ENCODE measurements around the gene GBGT1. TPM values are rescaled to one million over a fixed set of nuclear protein-coding genes. Genes with fewer than 3 reads are reported as not detected.

GBGT1 gene
- total RNA-seq, 2 donors from 2014 or later, result 15.5 to 16.8 TPM

DNA sequence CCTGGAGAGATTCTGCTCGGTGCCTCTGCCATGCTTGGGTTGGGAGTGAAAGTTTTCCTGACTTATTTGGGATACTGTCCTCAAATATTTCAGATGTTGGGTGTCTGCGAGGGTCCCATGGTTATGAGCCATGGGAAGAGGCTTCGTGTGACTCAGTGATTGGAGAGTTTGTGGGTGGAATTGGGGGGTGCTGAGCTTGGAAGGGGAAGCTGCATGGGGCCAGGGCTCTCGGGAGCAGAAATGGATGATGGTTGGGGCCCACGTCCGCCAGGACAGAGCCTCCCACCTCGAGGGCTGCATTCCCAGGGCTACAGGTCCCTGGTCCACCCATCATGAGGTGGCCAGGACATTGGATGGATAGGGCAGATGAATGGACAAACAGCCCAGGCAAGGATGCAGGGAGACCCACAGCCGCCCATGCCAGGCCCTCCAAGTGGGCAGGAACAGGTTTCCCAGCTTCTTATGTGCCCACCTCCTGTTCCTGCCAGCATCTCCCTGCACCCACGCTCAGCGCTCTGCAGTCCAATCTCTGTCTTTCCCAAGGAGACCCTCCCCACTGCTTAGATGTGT lies 39.9 kb upstream of the GBGT1 start:
- no peaks in the 10 kb centered on the region for H3K27me3 ChIP-seq
- H3K27ac ChIP-seq, result no peak overlapping the region
- H3K36me3 ChIP-seq, result no peaks in the 10 kb centered on the region
- TF ChIP-seq CTCF (IDR thresholded peaks at IDR 0.05), result no peak
- no peak for DNase-seq (ENCODE audit: low spot score)
- H3K9me3 ChIP-seq, result no peaks in the 10 kb centered on the region
- H3K4me1 ChIP-seq, result no peaks in the 10 kb centered on the region
- no peak overlapping the region for H3K4me3 ChIP-seq

- H3K36me3 ChIP-seq, result no peaks in the 10 kb centered on the region
- H3K27me3 ChIP-seq, result no peaks in the 10 kb centered on the region
- peak; percentile 11 for DNase-seq (ENCODE audit: low spot score)
- no peaks in the 10 kb centered on the region for H3K4me1 ChIP-seq
- no peaks in the 10 kb centered on the region for H3K9me3 ChIP-seq
- H3K27ac ChIP-seq, result no peak overlapping the region
- no peak for TF ChIP-seq CTCF (IDR thresholded peaks at IDR 0.05)
- no peak overlapping the region for H3K4me3 ChIP-seq
Observed at GRCh38 chr9:133202688-133203453, 39.2 kb upstream of the GBGT1 start.

GRCh38 chr9:133202145-133202513 lies 38.4 kb upstream of the GBGT1 start:
- H3K36me3 ChIP-seq, result no peaks in the 10 kb centered on the region
- no peak overlapping the region for H3K4me3 ChIP-seq
- no peaks in the 10 kb centered on the region for H3K27me3 ChIP-seq
- DNase-seq (ENCODE audit: low spot score), result no peak
- no peaks in the 10 kb centered on the region for H3K9me3 ChIP-seq
- no peak for TF ChIP-seq CTCF (IDR thresholded peaks at IDR 0.05)
- no peak overlapping the region for H3K27ac ChIP-seq
- no peaks in the 10 kb centered on the region for H3K4me1 ChIP-seq

GRCh38 chr9:133201424-133202144 lies 37.9 kb upstream of the GBGT1 start:
- Histone ChIP-seq H3K36me3 (no peaks in the 10 kb centered on the region), H3K4me3 (no peak overlapping the region), H3K27ac (no peak overlapping the region), H3K27me3 (no peaks in the 10 kb centered on the region), H3K4me1 (no peaks in the 10 kb centered on the region), H3K9me3 (no peaks in the 10 kb centered on the region)
- TF ChIP-seq CTCF (IDR thresholded peaks at IDR 0.05), result no peak
- no peak for DNase-seq (ENCODE audit: low spot score)

GRCh38 chr9:133200631-133201030 lies 36.9 kb upstream of the GBGT1 start:
- Histone ChIP-seq H3K27ac (no peak overlapping the region), H3K27me3 (no peaks in the 10 kb centered on the region), H3K4me1 (no peaks in the 10 kb centered on the region), H3K4me3 (no peak overlapping the region), H3K9me3 (no peaks in the 10 kb centered on the region), H3K36me3 (no peaks in the 10 kb centered on the region)
- no peak for DNase-seq (ENCODE audit: low spot score)
- no peak for TF ChIP-seq CTCF (IDR thresholded peaks at IDR 0.05)
